Epidermal melanocyte (primary cell): ENCODE results near the gene PAPPA2.
A peak's percentile ranks its signal among the peaks of the same experiment; 100 is the strongest.
"Not testable (repeated sequence)": the region's sequence is repeated elsewhere in the genome, so short reads cannot be mapped to it uniquely, and the experiment has no call there.

ENCODE experiments used
- DNase-seq: peaks from one replicate; pipeline ENCODE4 v3.0.0; 2011; ENCODE audit warnings: low spot score; ENCODE audit not compliant: insufficient read length

The PAPPA2 gene

DNA sequence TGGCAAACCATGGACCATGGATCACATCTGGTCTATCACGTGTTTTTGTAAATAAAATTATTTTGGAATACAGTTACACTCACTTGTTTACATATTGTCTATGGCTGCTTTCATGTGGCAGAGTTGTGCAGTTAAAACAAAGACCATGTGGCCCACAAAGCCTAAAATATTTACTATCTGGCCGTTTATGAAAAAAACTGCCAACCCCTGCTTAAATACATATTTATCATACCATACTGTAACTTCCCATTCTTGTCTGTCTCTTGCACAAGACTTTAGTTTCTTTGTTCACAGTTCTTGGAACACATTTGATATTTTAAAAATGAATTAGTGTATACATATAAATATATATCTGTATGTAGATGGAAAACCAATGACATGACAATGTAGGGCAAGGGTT, 141.5 kb downstream of the PAPPA2 start:
- DNase-seq = no peak

DNA sequence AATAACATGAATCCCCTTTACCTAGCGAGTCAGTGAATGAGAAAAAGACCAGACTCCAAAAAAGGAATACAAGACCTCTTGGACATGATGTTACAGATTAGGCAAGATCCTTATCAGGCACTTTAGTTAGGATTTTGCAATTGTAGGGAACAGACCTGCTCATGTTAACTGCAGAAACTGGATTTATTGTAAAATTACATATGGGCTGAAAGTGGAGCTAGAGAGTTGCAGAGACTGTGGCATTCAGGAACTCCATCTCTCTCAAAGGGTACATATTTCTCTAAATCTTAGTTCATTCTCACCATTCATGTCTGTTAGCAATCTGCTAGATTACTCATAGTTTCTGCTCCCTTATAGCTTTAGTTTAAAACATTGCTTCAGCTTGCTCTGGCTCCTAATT, 142.2 kb downstream of the PAPPA2 start:
- DNase-seq = no peak

DNA sequence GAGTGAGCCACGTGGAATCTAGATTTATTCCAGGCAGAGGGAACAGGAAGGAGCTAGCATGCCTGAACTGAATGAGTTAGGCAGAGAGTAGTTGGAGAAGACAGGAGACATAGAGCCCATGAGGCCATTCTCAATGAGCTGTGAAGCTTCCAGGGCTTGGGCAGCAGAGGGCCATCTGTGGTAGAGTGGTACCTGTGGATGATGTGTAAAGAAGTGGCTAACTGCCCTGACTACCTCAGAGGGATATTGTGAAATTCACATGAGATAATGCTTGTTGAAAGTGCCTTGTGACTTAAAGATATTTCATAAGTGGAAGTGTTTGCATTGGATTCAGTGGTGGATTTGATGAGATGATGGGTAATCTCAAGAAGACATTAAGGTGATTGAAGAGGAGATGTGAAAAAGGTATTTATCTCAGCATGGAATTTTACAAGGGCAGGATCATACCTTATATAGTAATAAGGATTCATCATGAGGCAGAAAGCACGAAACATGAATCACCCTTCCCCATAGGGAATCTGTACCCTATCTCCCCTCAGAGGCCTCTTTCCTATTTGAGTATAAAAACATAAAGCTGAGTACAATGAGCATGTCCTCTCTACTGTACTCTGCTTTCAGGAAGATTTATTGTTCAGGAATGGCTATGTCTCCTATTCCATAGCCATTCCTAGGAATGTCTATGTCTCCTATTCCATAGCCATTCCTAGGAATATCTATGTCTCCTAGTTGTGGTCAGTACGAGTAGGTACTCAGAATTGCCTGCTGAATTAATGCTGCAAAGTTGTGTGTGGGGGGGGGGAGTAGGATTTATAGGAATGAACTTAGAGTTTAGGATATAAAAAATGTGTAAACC, 146.8 kb downstream of the PAPPA2 start:
- DNase-seq = no peak

DNA sequence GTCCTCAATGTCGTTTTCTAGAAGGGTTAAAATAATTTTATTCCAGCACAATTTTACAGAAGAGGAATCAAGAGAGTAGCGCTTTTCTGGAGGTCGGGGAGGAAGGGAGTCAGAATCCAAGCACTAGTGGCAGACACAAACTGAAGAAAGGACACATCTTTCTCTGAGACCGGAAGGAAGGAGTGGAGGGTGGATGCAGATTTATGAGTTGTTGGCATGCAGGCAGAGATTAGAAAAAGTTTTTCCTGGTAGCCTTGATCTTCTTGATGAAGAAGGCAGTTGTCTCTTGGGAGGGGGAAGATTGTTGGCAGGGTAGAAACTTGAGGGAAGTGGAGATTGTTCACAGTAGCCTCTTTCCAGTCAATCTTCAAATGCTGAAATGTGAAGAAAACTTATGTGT, 149.8 kb downstream of the PAPPA2 start:
- DNase-seq = no peak

DNA sequence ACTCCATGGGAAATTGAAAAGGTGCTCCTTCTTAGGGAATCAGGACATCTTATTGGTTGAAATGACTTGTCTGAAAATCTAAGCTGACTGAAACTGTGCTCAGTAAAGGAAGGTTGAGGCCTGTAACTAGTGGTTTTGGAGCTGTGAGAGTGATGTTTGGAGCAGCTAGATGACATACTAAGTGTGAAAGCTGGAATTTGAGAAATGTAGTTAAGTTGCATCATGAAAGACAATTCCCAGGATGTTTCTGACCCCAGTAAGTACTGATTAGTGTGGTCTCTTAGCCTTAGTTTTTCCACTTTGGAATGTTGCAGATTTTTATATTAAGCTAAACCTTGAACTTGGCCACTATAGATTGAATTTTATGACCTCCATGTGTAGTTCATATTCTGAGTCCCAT, 154.9 kb downstream of the PAPPA2 start:
- DNase-seq = no peak

DNA sequence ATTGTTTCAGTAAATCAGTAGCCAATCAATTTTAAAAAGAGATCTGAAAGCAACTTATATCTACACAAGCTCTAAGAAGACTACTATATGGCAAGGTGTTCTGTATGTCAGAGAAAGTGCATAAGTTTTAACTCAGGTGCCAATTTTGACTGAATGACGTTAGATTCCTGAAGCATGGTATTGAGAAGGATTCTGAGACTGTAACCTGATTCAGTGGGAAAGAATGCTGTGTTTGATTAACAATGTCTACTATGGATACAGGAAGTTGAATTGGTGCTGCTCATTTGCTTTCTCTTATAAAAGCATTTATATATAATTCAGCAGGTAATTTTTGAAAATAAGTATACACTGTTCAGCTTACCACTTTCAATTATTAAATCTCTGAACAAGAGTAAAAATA, 156.3 kb downstream of the PAPPA2 start:
- no peak for DNase-seq

DNA sequence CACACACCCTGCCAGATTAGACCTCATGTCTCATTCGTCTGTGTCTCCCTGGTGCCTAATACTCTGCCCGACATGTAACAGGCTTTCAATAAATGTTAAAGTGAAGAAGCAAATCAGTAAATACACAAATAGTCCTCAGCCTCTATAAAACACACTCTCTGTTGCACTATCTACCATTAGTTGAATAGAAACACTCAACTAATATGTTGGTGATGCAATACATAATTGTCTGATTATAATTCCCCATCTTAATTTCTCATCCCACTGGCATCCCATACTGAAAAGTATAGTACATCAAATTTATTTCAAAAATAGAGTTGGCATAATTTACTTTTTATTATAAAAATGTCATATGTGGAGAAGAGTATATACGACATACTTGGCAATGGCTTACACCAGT, 162.4 kb downstream of the PAPPA2 start:
- DNase-seq = no peak

DNA sequence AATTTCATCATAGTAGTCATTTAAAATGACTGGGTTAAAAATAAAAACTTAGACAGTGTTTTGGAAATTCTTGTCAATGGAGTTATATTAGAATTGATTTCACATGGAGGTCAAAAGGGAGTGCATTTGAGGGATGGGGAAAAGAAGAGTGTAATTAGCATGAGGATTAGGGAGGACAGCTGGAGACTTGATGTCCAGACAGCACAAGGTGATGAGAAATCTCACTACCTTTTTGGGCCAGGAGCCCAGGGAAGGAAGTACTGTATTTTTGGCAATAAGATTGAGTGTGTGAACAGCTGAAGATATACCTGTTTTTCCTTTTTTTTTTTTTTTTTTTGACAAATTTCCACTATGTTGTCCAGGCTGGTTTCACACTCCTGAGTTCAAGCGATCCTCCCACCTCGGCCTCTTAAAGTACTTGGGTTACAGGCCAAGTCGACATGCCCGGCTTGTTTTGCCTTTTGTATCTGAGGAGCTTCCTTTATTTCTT, 163.6 kb downstream of the PAPPA2 start:
- no peak for DNase-seq

DNA sequence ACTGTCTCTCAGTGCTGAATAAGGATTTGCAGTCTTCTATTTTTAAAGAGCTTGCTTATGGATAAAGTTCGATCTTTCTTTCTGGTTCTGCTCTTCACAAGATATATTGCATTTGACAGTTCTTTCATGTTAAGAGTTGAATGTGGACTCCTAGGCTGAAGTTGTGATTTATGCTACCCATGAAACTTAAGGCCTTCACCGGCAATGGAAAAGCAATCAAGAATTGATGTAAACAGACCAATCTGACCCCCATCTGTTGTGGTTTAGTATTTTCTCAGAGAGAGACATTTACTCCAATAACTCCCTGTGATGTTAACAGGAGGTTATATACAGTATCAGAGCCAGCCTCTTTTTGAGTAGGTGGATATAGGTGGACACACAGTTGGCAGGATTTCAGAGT, 165.8 kb downstream of the PAPPA2 start:
- DNase-seq = no peak

DNA sequence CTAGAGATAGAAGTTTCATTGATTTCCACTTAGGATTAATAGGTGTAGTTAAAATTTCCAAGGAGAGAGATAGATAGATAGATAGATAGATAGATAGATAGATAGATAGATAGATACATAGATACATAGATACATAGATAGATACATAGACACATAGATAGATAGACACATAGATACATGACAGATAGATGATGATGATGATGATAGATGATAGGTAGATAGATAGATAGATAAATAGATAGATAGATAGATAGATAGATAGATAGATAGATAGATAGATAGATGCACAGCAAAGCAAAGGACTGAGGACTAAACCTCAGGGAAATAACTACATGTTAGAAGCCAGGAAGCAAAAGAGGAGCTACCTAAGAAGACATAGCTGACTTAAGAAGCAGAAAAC, 171.8 kb downstream of the PAPPA2 start:
- DNase-seq = not testable (repeated sequence)

DNA sequence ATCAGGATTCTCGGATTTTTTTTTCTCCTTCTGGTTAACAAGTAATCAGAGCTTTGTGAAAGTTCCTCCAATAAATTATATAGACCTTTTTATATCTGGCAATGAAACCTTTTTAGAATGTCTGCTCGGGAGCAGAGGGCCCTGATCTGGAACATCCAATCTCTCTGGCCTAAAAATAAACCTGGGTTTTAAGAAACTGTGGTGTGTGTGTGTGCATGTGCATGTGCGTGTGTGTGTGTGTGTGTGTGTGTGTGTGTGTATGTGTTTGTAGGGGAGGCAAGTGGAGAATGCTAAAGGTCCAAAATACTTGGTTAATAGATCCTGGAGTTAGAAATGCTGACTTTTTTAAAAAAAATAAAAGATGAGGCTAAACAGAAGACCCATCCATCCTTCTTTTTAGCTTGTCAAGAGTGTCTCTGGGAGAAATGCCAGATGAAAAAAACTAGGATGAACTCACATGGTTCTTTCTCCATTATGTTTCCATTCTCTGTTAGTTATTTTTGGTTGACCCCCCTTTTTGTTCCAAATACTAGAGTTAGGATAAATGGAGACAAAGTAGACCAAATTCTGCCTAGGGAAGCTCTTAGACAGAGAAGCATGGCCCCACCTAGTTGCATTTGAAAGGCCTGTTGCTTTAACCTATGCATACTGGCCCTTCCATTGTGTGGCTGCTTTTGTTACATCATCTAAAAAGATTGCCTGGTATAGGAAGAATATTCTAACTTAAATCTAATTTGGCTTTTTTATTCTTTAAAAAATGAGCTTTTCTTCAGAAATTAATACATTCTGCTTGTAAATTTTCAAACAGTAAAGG, 175.9 kb downstream of the PAPPA2 start:
- DNase-seq = no peak

DNA sequence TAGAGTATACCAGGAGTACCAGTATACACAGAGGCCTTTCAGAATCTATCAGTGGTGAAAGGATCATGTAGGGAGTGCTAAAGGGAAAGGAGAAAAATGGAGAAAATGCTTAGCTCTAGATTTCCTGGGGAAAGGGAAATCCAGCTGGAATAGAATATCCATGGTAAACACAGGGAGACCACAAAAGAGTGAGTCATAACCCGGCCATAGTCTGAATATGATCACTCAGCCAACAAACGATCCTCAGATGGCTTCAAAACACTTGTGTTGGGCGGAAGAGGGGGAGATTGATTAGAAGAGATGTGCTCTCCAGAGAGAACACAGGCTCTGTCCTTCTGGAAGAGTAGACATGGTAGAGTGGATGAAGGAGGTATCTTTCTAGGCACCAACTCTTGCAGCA, 180.6 kb downstream of the PAPPA2 start:
- DNase-seq = no peak

DNA sequence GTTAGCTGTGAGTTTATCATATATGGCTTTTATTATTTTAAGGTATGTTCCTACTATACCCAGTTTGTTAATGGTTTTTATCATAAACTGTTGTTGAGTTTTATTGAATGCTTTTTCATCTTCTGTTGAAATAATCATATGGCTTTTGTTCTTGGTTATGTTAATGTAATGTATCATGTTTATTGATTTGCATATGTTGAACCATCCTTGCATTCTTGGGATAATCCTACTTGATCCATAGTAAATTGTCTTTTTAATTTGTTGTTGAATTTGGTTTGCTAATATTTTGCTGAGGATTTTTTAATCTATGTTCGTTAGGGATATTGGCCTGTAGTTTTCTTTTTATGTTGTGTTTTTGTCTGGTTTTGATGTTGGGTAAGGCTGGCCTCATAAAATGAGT, 185.6 kb downstream of the PAPPA2 start:
- DNase-seq = no peak

DNA sequence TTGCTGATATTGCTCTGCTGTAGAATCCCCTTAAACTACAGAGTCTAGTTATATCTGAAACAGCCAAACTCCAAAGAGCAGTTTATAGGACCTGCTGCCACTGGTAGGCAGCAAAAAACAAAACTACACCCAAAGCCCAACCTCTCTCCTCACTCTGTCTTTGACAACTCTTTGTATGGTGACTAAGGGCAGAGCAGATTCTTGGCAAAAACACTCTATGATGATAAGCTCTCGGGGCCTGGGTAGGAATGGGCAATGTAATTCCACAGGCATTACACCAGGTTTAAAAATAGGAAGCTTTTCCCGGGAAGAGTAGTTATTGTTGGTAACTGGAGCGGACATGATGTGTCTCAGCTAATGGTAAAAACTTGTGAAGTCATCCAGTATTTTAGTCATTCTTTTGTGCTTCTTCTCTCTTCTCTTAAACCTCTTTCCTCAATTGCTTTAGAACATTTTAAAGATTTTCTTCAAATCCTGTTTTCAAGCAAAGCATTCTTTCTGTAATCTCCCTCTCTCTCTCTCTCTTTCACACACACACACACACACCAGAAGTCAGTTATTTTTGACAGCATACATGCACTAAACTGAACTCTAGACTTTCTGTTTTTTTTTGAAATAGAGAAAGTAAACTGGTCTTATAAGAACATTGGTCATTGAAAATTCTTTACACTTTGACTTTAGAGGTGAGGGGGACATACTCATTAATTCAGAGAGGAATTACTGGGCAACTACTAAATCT, 193.5 kb downstream of the PAPPA2 start:
- DNase-seq = no peak

DNA sequence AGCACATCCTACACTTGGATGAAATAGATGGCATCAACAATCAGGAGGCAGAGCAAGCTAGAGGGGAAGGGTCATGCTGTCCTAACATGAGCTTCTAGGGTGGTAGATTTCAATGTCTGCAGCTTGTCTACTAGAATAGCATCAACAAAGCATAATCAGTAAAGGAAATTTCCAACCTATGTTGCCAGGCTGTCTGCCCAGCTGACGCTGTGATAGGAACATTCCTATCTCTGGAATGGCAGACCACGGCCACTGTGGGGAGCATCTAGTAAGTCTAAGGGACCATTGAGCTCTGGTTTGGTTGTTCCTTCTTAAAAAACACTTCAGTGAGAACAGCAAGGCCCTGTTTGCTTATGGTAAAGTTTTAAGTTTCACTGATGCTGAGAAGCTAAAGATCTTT, 206.8 kb downstream of the PAPPA2 start:
- no peak for DNase-seq

DNA sequence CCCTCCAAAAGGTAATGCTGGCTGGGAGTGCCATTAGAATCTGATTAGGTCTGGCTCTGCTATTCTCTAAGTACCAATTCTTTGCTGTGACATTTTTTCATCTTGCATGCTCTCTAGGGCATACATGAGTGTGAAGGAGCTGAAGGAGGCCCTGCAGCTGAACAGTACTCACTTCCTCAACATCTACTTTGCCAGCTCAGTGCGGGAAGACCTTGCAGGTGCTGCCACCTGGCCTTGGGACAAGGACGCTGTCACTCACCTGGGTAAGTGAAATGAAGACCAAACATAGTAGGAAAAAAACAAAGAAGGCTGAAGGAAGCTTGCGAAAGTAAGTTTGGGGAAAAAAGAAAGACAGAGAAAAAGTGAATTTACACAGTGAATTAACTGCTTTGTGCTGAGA, 207.9 kb downstream of the PAPPA2 start:
- no peak for DNase-seq

DNA sequence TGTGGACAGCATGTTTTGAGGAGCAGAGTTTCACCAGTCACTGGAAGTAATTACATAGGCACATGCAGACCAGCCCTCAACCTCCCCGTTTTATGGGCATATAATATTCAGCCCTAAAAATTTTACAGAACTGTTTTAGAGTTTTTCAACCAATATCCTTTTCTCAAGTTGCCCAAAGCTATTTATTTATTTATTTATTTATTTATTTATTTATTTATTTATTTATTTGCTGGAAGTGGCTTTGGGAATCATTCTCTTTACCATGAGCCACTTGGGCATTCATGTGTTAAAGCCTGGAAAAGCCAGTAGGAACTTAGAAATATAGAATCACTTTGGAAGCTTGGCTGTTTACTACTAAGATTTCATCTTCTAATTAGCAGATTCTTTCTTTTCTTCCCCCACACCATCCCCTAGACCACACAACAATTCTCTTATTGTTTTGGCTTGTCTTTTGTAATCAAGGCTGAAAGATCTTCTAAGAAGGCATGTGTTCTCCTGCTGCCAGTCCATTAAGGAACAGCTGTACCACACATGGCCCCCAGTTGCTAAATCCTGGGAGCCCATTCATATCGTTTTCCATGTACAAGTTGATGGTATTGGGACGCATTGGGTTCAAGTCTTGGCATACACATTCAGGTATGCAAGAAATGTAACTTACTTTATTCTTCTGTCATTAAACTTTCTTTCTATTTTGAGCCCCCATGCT, 220.0 kb downstream of the PAPPA2 start:
- DNase-seq = peak; percentile 25

DNA sequence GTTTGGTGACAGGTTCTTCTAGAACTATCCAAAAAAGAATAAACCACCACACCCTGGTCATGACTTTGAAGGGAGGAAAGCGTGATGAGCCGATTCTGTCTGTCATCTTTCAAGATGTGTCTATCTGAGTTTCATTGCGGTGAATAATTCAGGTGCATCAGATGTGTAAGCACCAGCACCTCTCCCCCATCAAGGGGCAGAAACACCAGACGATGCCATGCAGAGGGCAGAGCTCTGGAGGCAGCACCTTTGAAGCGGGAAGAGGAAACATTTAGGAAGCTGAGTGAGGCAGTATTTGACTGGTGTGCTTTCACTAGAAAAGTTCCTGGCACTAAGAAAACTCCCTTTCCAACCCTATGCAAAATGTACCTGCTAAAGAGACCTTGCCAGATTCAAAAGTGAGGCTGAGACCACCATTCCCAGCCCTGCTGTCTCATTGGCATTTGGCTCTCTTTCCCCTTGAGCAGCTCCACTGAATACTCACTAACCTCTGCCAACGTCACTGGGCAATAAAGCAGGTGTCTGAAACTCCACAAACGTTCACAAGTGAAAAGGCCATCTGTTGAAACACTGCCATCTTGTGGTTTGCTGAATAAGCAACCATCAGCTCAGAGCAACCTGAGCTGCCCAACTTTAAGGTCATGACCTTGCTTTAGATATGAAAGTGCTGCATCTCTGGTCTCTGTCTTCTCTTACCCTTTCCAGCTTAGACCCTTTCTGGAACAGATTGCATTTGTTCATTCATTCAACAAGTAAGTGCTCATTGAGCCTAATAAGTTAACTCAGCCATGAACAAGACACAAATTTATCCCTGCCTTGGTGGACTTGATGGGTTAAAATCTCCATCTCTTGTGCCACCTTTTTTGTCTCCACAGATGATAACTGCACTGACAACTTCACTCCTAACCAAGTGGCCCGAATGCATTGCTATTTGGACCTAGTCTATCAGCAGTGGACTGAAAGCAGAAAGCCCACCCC, 228.6 kb downstream of the PAPPA2 start:
- DNase-seq = no peak

DNA sequence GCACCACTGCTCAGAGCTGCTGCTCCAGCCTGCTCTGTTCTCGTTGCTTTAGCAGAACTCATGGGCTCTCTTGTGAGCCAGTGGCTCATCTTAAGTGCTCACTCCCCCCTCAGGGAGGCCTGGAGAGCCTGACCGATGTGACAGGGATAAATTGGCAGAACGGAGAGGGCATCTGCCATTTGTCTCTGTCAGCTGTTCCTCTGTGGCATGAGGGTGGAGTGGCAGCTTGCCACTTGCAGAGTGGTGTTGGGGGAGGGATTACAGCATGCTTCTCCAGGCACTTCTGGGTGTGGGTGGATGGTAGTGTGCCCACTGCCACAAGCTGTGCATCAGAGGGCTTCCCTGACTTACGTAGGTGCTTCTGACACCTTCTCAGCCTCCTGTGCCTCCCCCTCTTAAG, 229.5 kb downstream of the PAPPA2 start:
- DNase-seq = no peak
